Measurements from ENCODE around the gene FAM193A. TPM values are rescaled to one million over a fixed set of nuclear protein-coding genes. Genes with fewer than 3 reads are reported as not detected.
"Not testable (repeated sequence)": the region's sequence is repeated elsewhere in the genome, so short reads cannot be mapped to it uniquely, and the experiment has no call there.

FAM193A gene
- total RNA-seq, 1 experiment from 2014 or later = 38.8 TPM

GRCh38 chr4:2756691-2757350 is 220.4 kb downstream of the FAM193A start:
- Histone ChIP-seq H3K4me3 (ENCODE audit: low read length) (peak overlapping the region; percentile 53; the same call in 1 of the 2 replicates), H3K27me3 (ENCODE audit: low read length) (no peaks in the 10 kb centered on the region)

DNA sequence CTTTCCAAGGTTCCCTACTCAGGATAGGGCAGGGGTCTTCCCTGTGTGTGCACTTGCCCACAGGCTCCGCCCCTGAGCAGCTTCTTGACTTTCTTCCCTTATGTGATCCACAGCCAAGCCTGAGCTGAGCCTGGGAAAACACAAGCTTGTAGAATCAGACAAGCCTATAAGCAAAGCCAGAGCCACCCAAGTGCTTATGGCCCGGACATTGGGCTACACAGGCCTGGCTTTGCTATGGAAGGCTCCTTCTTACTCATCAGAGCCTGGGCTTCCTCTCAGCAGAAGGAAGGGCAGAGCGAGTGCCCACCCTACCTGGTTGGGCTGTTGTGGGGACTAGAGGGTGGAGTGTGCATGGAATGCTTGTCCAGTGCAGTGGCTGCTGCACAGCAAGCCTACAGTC is 221.0 kb downstream of the FAM193A start:
- DNase-seq = no peak

More at GRCh38 chr4:2756691-2757350, 220.4 kb downstream of the FAM193A start:
- 0 out of 2 replicates have a peak, but pooled peaks cover 3% of the 10 kb centered on the region for H3K36me3 ChIP-seq (ENCODE audit: insufficient read depth, low read length)
- H3K4me1 ChIP-seq (ENCODE audit: low read length) = peaks cover 11% of the 10 kb centered on the region
- H3K9me3 ChIP-seq (ENCODE audit: low read length) = no peaks in the 10 kb centered on the region
- H3K9ac ChIP-seq (ENCODE audit: low read length) = peak overlapping the region; percentile 53
- no peaks in the 10 kb centered on the region for H3K9me2 ChIP-seq (replicated peaks; ENCODE audit: insufficient read depth, low read length)
- DNase-seq = no peak
- peaks cover 12% of the 10 kb centered on the region for H4K20me1 ChIP-seq (ENCODE audit: insufficient read depth, low read depth, low read length)
- peaks cover 40% of the 10 kb centered on the region for H3K79me2 ChIP-seq (ENCODE audit: low read length)
- peak overlapping the region; percentile 60 for H3K4me2 ChIP-seq (ENCODE audit: low read depth, low read length, poor library complexity, severe bottlenecking)
- H3K27ac ChIP-seq (ENCODE audit: low read length) = no peak overlapping the region
- H2AFZ ChIP-seq (ENCODE audit: low read length) = no peak overlapping the region

GRCh38 chr4:2761035-2761923 is 224.8 kb downstream of the FAM193A start:
- Histone ChIP-seq H3K9me2 (replicated peaks; ENCODE audit: insufficient read depth, low read length) (no peaks in the 10 kb centered on the region), H2AFZ (ENCODE audit: low read length) (no peak overlapping the region), H3K4me1 (ENCODE audit: low read length) (peaks cover 17% of the 10 kb centered on the region), H3K79me2 (ENCODE audit: low read length) (no peaks in the 10 kb centered on the region), H3K9ac (ENCODE audit: low read length) (no peak overlapping the region), H4K20me1 (ENCODE audit: insufficient read depth, low read depth, low read length) (no peaks in the 10 kb centered on the region), H3K4me3 (ENCODE audit: low read length) (no peak overlapping the region), H3K27me3 (ENCODE audit: low read length) (no peaks in the 10 kb centered on the region), H3K4me2 (ENCODE audit: low read depth, low read length, poor library complexity, severe bottlenecking) (no peak overlapping the region), H3K9me3 (ENCODE audit: low read length) (no peaks in the 10 kb centered on the region), H3K27ac (ENCODE audit: low read length) (no peak overlapping the region), H3K36me3 (ENCODE audit: insufficient read depth, low read length) (no peaks in the 10 kb centered on the region)
- DNase-seq = no peak

More for the DNA sequence above, 221.0 kb downstream of the FAM193A start:
- 0 out of 2 replicates have a peak, but pooled peaks cover 2% of the 10 kb centered on the region for H3K36me3 ChIP-seq (ENCODE audit: insufficient read depth, low read length)
- peaks cover 11% of the 10 kb centered on the region for H3K4me1 ChIP-seq (ENCODE audit: low read length)
- no peak overlapping the region for H2AFZ ChIP-seq (ENCODE audit: low read length)
- H3K9me3 ChIP-seq (ENCODE audit: low read length) = no peaks in the 10 kb centered on the region
- H3K27ac ChIP-seq (ENCODE audit: low read length) = no peak overlapping the region
- H3K4me3 ChIP-seq (ENCODE audit: low read length) = no peak overlapping the region
- H4K20me1 ChIP-seq (ENCODE audit: insufficient read depth, low read depth, low read length) = peaks cover 7% of the 10 kb centered on the region
- H3K4me2 ChIP-seq (ENCODE audit: low read depth, low read length, poor library complexity, severe bottlenecking) = no peak overlapping the region
- no peaks in the 10 kb centered on the region for H3K9me2 ChIP-seq (replicated peaks; ENCODE audit: insufficient read depth, low read length)
- no peaks in the 10 kb centered on the region for H3K27me3 ChIP-seq (ENCODE audit: low read length)
- peaks cover 34% of the 10 kb centered on the region for H3K79me2 ChIP-seq (ENCODE audit: low read length)
- H3K9ac ChIP-seq (ENCODE audit: low read length) = no peak overlapping the region

- no peak overlapping the region for H3K9ac ChIP-seq (ENCODE audit: low read length)
- no peaks in the 10 kb centered on the region for H3K9me2 ChIP-seq (replicated peaks; ENCODE audit: insufficient read depth, low read length)
- no peaks in the 10 kb centered on the region for H3K79me2 ChIP-seq (ENCODE audit: low read length)
- no peaks in the 10 kb centered on the region for H4K20me1 ChIP-seq (ENCODE audit: insufficient read depth, low read depth, low read length)
- no peaks in the 10 kb centered on the region for H3K27me3 ChIP-seq (ENCODE audit: low read length)
- H3K4me2 ChIP-seq (ENCODE audit: low read depth, low read length, poor library complexity, severe bottlenecking) = no peak overlapping the region
- H3K4me3 ChIP-seq (ENCODE audit: low read length) = no peak overlapping the region
- H3K36me3 ChIP-seq (ENCODE audit: insufficient read depth, low read length) = no peaks in the 10 kb centered on the region
- H2AFZ ChIP-seq (ENCODE audit: low read length) = no peak overlapping the region
- H3K9me3 ChIP-seq (ENCODE audit: low read length) = no peaks in the 10 kb centered on the region
- no peak for DNase-seq
- no peak overlapping the region for H3K27ac ChIP-seq (ENCODE audit: low read length)
- H3K4me1 ChIP-seq (ENCODE audit: low read length) = peaks cover 13% of the 10 kb centered on the region
Observed at GRCh38 chr4:2762048-2762447, 225.6 kb downstream of the FAM193A start.

DNA sequence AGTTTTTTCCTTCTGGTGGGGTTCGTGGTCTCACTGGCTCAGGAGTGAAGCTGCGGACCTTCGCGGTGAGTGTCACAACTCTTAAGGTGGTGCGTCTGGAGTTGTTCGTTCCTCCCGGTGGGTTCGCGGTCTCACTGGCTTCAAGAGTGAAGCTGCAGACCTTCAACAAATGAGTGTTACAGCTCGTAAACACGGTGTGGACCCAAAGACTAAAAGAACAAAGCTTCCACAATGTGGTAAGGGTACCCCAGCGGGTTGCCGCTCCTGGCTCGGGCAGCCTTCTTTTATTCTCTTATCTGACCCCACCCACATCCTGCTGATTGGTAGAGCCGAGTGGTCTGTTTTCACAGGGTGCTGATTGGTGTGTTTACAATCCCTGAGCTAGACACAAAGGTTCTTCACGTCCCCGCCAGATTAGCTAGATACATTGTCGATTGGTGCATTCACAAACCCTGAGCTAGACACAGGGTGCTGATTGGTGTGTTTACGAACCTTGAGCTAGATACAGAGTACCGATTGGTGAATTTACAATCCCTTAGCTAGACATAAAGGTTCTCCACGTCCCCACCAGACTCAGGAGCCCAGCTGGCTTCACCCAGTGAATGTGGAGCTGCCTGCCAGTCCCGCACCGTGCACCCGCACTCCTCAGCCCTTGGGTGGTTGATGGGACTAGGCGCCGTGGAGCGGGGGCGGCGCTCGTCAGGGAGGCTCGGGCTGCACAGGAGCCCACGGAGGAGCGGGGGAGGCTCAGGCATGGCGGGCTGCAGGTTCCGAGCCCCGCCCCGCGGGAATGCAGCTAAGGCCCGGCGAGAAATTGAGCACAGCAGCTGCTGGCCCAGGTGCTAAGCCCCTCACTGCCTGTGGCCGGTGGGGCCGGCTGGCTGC is 226.3 kb downstream of the FAM193A start:
- not testable (repeated sequence) for H3K9ac ChIP-seq (ENCODE audit: low read length)

GRCh38 chr4:2763511-2763967 is 227.1 kb downstream of the FAM193A start:
- Histone ChIP-seq H3K9ac (ENCODE audit: low read length) (peak overlapping the region; percentile 62), H3K27me3 (ENCODE audit: low read length) (no peaks in the 10 kb centered on the region), H3K27ac (ENCODE audit: low read length) (no peak overlapping the region), H2AFZ (ENCODE audit: low read length) (peak overlapping the region; percentile 87; the same call in 1 of the 2 replicates), H3K36me3 (ENCODE audit: insufficient read depth, low read length) (no peaks in the 10 kb centered on the region), H3K4me1 (ENCODE audit: low read length) (peaks cover 13% of the 10 kb centered on the region), H3K79me2 (ENCODE audit: low read length) (no peaks in the 10 kb centered on the region), H3K4me2 (ENCODE audit: low read depth, low read length, poor library complexity, severe bottlenecking) (peak overlapping the region; percentile 79), H3K9me2 (replicated peaks; ENCODE audit: insufficient read depth, low read length) (no peaks in the 10 kb centered on the region), H3K9me3 (ENCODE audit: low read length) (no peaks in the 10 kb centered on the region), H4K20me1 (ENCODE audit: insufficient read depth, low read depth, low read length) (no peaks in the 10 kb centered on the region), H3K4me3 (ENCODE audit: low read length) (peak overlapping the region; percentile 65)
- no peak for DNase-seq

More for the DNA sequence above, 226.3 kb downstream of the FAM193A start:
- not testable (repeated sequence) for H4K20me1 ChIP-seq (ENCODE audit: insufficient read depth, low read depth, low read length); H3K9me3 ChIP-seq (ENCODE audit: low read length); H3K4me2 ChIP-seq (ENCODE audit: low read depth, low read length, poor library complexity, severe bottlenecking); H3K36me3 ChIP-seq (ENCODE audit: insufficient read depth, low read length); H3K4me3 ChIP-seq (ENCODE audit: low read length); DNase-seq; H3K9me2 ChIP-seq (replicated peaks; ENCODE audit: insufficient read depth, low read length); H3K79me2 ChIP-seq (ENCODE audit: low read length); H3K27me3 ChIP-seq (ENCODE audit: low read length); H2AFZ ChIP-seq (ENCODE audit: low read length); H3K27ac ChIP-seq (ENCODE audit: low read length)
- peaks cover 13% of the 10 kb centered on the region for H3K4me1 ChIP-seq (ENCODE audit: low read length)

GRCh38 chr4:2765832-2766526 is 229.5 kb downstream of the FAM193A start:
- Histone ChIP-seq H3K4me3 (ENCODE audit: low read length) (no peak overlapping the region), H3K27ac (ENCODE audit: low read length) (no peak overlapping the region), H3K9ac (ENCODE audit: low read length) (no peak overlapping the region), H3K27me3 (ENCODE audit: low read length) (no peaks in the 10 kb centered on the region), H3K36me3 (ENCODE audit: insufficient read depth, low read length) (no peaks in the 10 kb centered on the region), H3K4me1 (ENCODE audit: low read length) (peaks cover 13% of the 10 kb centered on the region), H3K4me2 (ENCODE audit: low read depth, low read length, poor library complexity, severe bottlenecking) (no peak overlapping the region), H4K20me1 (ENCODE audit: insufficient read depth, low read depth, low read length) (no peaks in the 10 kb centered on the region), H2AFZ (ENCODE audit: low read length) (no peak overlapping the region), H3K9me3 (ENCODE audit: low read length) (no peaks in the 10 kb centered on the region), H3K79me2 (ENCODE audit: low read length) (no peaks in the 10 kb centered on the region), H3K9me2 (replicated peaks; ENCODE audit: insufficient read depth, low read length) (no peaks in the 10 kb centered on the region)
- DNase-seq = no peak
